Liver (tissue), 3 donors: ENCODE results near the gene COBL.

Source experiments
- ATF3 ChIP-seq: IDR thresholded peaks from 2 replicates; pipeline ENCODE4 v1.6.1; 2016; ENCODE audit warnings: antibody characterized with exemption
- CTCF ChIP-seq: fragments of 150-350 bp; IDR thresholded peaks from 2 replicates; pipeline ENCODE4 v1.5.1; 2017; ENCODE audit warnings: improper control_type of control experiment, low read depth, low read length; ENCODE audit not compliant: missing input control
- EGR1 ChIP-seq, 2 donors: IDR thresholded peaks; 2 replicates each; pipeline ENCODE4 v1.6.1; 2016 to 2018; ENCODE audit warnings: antibody characterized with exemption in 2 of 2, low read depth in 2 of 2
- FOXA2 ChIP-seq: IDR thresholded peaks from 2 replicates; pipeline ENCODE4 v1.6.1; 2016; ENCODE audit warnings: antibody characterized with exemption
- GABPA ChIP-seq, 2 donors: IDR thresholded peaks in 1 of 2; conservative IDR thresholded peaks in 1 of 2; 2 replicates each; pipeline ENCODE4 v1.6.1; 2016; ENCODE audit warnings: antibody characterized with exemption in 2 of 2, mild to moderate bottlenecking in 1 of 2, moderate library complexity in 1 of 2
- JUND ChIP-seq, 2 donors: IDR thresholded peaks; 2 replicates each; pipeline ENCODE4 v1.6.1; 2016; ENCODE audit warnings: antibody characterized with exemption in 2 of 2
- MAX ChIP-seq: IDR thresholded peaks from 2 replicates; pipeline ENCODE4 v1.6.1; 2016; ENCODE audit warnings: antibody characterized with exemption
- RAD21 ChIP-seq, 2 donors: IDR thresholded peaks; 2 replicates each; pipeline ENCODE4 v1.6.1; 2016; ENCODE audit warnings: antibody characterized with exemption in 2 of 2, mild to moderate bottlenecking in 2 of 2
- REST ChIP-seq: IDR thresholded peaks from 2 replicates; pipeline ENCODE4 v1.6.1; 2016; ENCODE audit warnings: antibody characterized with exemption, mild to moderate bottlenecking
- RXRA ChIP-seq, 2 donors: IDR thresholded peaks; 2 replicates each; pipeline ENCODE4 v1.6.1; 2017 to 2018; ENCODE audit warnings: antibody characterized with exemption in 2 of 2, mild to moderate bottlenecking in 1 of 2
- SP1 ChIP-seq: IDR thresholded peaks from 2 replicates; pipeline ENCODE4 v1.6.1; 2018; ENCODE audit warnings: antibody characterized with exemption, mild to moderate bottlenecking
- TAF1 ChIP-seq: conservative IDR thresholded peaks from 2 replicates; pipeline ENCODE4 v1.6.1; 2016; ENCODE audit warnings: antibody characterized with exemption, mild to moderate bottlenecking
- YY1 ChIP-seq: IDR thresholded peaks from 2 replicates; pipeline ENCODE4 v1.6.1; 2016; ENCODE audit warnings: antibody characterized with exemption, mild to moderate bottlenecking
- ZBTB33 ChIP-seq: IDR thresholded peaks from 2 replicates; pipeline ENCODE4 v1.6.1; 2016; ENCODE audit warnings: antibody characterized with exemption
- donor health status: healthy.
- donor health status: healthy.

- no peak for TF ChIP-seq CTCF
- TF ChIP-seq SP1, result no peak
- TF ChIP-seq ZBTB33, result no peak
- no peak for TF ChIP-seq RAD21 (IDR thresholded peaks at IDR 0.05)
- no peak for TF ChIP-seq TAF1
- TF ChIP-seq FOXA2, result no peak
- TF ChIP-seq RXRA (IDR thresholded peaks at IDR 0.05), result no peak
- TF ChIP-seq MAX, result no peak
- TF ChIP-seq GABPA (IDR thresholded peaks at IDR 0.05 in 1 of 2, conservative IDR thresholded peaks at IDR 0.05 in 1 of 2), result no peak
- TF ChIP-seq JUND (IDR thresholded peaks at IDR 0.05), result no peak
- no peak for TF ChIP-seq EGR1 (IDR thresholded peaks at IDR 0.05; ENCODE audit: low read depth in 2 of 2)
- no peak for TF ChIP-seq ATF3
- no peak for TF ChIP-seq REST
- no peak for TF ChIP-seq YY1
These were observed 125.6 kb downstream of the COBL start for GRCh38 chr7:51190969-51191368.
